ENCODE results near the gene APOA5.
"Not testable (repeated sequence)": the region's sequence is repeated elsewhere in the genome, so short reads cannot be mapped to it uniquely, and the experiment has no call there.

Gene APOA5

GRCh38 chr11:116773203-116774097, 18.2 kb downstream of the APOA5 start:
- no peak for DNase-seq (ENCODE audit: low spot score)

- peak; percentile 96 for DNase-seq (ENCODE audit: low spot score)
Measured at GRCh38 chr11:116772443-116773202, 19.1 kb downstream of the APOA5 start, which contains the start of gene BUD13. Gene BUD13, minus strand, starts transcription at chr11:116772987. Its CDS starts 23 bp downstream, at chr11:116772964.

DNA sequence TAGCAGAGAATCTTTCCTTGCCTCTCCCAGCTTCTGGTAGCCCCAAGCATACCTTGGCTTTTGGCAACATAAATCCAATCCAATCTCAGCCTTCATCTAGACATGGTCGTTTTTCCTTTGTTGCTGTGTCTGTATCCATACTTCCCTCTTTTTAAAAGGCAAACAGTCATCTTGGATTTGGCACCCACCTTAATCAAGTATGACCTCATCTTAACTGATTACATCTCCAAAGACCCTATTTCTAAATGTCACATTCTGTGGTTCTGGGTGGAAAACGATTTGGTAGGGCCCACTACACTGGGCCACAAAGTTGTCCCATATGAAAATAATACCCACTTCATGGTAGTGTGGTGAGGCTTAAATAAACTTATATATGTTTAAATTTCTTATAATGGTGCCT, 19.7 kb downstream of the APOA5 start:
- DNase-seq (ENCODE audit: low spot score), result no peak

DNA sequence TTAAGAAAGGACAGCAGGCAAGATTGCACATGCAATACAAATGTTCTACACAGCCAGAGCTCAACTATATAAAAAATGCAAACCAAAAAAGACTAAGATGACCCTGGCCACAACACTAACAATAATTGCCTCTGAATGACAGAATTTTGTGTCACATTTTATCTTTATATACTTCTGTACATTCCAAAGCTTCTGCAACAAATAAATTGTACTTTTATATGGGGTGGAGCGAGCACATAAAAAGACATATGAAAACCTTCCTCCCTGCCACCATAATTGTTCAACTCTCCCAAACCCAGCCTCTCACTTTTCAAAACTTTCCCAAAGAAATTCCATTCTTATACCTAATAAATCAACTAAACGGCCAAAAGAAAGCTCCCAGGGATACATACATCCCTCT, 29.5 kb downstream of the APOA5 start:
- no peak for DNase-seq (ENCODE audit: low spot score)

GRCh38 chr11:116756044-116756443, 35.6 kb downstream of the APOA5 start:
- DNase-seq (ENCODE audit: low spot score), result not testable (repeated sequence)

- no peak for DNase-seq (ENCODE audit: low spot score)
Measured at GRCh38 chr11:116750070-116750718, 41.5 kb downstream of the APOA5 start.

DNA sequence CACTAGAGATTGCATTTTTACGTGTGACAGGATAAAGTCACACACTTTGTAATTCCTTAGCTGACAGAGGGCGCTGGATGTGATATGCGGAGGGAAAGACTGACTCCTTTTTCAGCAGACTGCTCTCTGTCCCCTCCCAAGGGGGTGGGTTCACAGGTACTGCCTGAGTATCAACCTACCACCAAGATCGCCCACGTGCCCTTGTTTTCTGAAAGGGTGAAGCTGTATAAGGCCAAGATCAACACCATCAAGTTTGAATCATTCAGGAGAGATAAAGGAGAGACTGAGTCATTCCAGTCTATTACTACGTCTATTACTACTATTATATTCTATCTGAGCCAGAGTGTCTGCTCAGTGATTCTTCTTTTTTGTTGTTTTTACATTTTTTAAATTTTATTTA, 49.6 kb downstream of the APOA5 start:
- DNase-seq (ENCODE audit: low spot score), result no peak

- no peak for DNase-seq (ENCODE audit: low spot score)
Measured at GRCh38 chr11:116740741-116741140, 50.9 kb downstream of the APOA5 start.

All from AG20443 (cell line).